Keratinocyte (primary cell): ENCODE results near the gene LCE1F.

Experiments
- CTCF ChIP-seq, 3 experiments: IDR thresholded peaks in 1 of 3; conservative IDR thresholded peaks in 1 of 3; optimal IDR thresholded peaks in 1 of 3; 2 replicates in 2 of 3; 3 replicates in 1 of 3; pipeline versions ENCODE3 to v1.5.1; 2011; ENCODE audit warnings: low read length in 3 of 3, mild to moderate bottlenecking in 3 of 3, moderate library complexity in 2 of 3, control low read depth in 1 of 3, inconsistent platforms in 1 of 3; ENCODE audit not compliant: insufficient read depth in 2 of 3; ENCODE audit errors: extremely low read depth in 1 of 3
- EZH2 ChIP-seq: IDR thresholded peaks from one replicate; pipeline ENCODE4 v1.6.1; 2012; ENCODE audit warnings: inconsistent platforms, mild to moderate bottlenecking, low read length, moderate library complexity

DNA sequence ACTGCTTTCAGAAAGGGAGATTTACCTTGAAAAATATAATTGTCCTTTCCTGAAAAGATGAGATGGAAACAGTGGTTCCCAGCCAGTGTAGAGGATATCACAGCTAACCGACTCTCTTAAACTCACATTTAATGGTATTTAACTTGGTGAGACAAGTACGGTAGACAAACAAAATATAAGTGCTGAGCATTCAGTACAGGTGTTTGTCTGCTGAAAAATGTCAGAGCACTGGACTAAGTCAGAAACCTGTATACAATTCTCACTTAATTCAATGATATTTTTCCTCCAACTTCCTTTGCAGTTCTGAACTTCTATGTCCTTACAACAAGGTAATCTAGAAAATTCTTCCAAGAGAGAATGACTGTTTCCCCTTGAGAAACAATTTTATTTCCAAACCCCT, 36.7 kb downstream of the LCE1F start, which contains the start of gene LCE1B:
- TF ChIP-seq CTCF (optimal IDR thresholded peaks at IDR 0.05 in 1 of 3, IDR thresholded peaks at IDR 0.05 in 1 of 3, conservative IDR thresholded peaks at IDR 0.05 in 1 of 3; ENCODE audit: extremely low read depth in 1 of 3, insufficient read depth in 2 of 3, low read length in 3 of 3) = no peak
- TF ChIP-seq EZH2 = no peak
